NCI-H345 (cell line): ENCODE results near the gene ADARB2.

ENCODE experiments used
- DNase-seq: peaks from one replicate; lab custom pipeline; 2025; lab: John Stamatoyannopoulos, UW

ADARB2 gene

GRCh38 chr10:1612908-1613307, 124.4 kb downstream of the ADARB2 start:
- no peak for DNase-seq

DNA sequence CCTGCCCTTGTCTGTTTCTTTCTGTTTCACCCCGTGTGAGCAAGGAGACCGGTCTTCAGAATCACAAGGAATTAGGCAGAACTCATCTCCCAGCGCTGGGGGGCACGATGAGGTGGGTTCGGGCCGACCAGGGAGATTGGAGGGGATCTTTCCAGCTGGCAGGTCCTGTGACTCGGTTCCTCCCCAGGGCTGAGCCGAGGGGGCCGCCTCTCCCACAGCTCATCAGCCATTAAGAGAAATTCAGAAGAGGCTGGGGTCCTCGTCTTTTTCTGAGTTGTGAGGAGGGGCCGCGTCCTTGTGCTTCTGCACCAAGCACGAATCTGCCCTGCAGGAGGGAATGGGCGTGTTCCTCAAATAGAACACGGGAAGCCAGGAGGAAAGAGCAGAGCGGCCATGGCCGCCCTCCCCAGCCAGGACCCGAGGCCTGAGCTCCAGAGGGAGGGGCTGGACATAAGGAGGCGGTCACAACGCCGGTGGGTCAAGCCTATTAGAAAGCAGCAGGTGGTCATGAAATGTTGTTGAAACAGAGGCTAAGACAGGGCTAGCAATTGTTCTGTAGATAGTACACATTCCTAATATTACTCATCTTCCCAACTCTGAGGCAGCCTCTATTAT, 125.3 kb downstream of the ADARB2 start:
- no peak for DNase-seq

GRCh38 chr10:1610986-1611770, 126.1 kb downstream of the ADARB2 start:
- DNase-seq, result no peak

DNA sequence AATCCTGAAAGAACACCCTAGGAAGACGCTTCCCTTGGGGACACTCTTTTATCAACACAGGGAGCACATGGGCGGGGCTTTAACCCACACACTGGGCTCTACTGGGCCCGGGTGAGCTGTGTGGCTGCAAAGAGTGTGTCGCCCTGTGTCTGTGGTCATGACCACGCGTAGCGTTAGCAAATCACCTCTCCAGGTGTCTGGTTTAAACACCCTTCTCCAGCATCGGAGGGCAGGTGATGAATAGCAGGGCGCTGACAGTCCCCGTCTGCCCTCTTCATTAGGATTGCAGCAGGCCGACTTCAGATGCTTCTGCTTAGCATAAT, 127.7 kb downstream of the ADARB2 start:
- peak; percentile 24 for DNase-seq

DNA sequence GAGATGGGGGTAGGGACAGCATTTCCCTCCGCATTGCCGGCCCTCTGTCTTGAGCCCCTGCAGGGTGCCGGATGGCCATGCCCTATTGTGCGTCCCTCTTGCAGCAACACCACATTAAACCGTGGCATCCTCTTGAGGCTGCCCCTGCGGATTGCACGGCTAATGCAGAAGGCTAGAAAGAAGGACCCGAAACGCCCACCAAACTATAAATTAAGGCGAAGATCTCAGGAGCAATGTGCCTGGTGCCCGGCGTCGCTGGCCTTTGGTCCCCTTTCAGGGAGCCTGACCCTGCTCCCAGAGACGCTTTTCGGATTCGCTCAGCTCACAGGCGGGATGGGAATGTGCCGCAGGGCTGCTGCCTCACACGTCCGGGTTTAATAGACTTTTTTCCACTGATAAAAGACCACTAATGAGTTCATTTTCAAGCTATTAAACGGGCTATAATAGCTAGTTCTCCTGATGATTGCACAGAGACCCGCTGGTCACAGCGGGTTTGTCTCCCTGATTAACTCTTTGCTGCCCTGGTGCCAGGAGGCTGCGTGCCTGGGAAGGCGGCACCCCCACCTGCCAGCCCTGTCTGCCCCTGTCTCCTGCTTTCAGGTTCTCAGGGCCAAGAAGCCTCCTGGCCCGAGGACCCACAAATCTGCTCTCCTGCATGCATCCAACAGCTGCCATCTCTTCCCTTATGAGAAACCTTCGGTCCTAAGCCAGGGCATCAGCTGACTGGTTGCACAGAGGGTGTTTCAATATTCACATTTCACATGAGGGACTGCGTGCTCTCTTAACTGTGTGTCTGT, 128.3 kb downstream of the ADARB2 start:
- no peak for DNase-seq

DNA sequence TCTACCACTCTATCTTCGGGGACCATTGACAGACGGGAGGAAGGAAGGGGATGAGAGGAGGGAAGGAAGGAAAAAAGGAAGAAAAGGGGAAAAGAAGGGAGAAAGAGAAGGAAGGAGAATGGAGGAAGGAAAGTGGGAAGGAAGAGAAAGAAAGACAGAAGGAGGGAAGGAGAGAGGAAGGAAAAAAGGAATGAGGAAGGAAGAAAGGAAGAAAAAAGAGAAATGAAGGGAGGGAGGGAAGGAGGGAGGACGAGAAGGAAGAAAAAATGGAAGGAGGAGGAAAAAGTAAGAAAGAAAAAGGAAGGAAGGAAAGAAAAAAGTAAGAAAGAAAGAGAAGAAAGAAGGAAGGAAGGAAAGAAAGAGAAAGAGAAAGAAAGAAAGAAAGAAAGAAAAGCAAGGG, 128.9 kb downstream of the ADARB2 start:
- DNase-seq, result no peak

GRCh38 chr10:1607466-1607865, 129.9 kb downstream of the ADARB2 start:
- no peak for DNase-seq

GRCh38 chr10:1605999-1606940, 131.1 kb downstream of the ADARB2 start:
- DNase-seq, result no peak

DNA sequence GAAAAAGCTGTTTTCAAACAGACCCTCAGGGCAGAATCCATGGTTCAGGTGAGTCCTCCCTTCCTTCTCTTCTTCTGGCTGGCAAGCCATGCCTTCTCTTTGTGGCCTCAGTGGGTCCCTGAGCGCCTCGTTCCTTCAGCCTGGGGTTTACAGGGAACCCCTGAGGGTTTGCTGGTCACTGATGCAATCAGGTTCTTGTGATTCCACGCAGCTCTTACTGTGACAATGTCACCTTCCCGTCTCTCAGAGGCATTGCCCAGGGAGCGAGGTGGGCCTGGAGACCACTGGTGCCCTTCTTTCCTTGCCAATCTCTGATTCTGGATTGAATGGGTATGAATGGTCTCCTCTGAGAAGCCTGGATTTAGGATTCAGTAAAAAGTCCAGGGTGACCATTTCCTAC, 132.2 kb downstream of the ADARB2 start:
- no peak for DNase-seq

DNA sequence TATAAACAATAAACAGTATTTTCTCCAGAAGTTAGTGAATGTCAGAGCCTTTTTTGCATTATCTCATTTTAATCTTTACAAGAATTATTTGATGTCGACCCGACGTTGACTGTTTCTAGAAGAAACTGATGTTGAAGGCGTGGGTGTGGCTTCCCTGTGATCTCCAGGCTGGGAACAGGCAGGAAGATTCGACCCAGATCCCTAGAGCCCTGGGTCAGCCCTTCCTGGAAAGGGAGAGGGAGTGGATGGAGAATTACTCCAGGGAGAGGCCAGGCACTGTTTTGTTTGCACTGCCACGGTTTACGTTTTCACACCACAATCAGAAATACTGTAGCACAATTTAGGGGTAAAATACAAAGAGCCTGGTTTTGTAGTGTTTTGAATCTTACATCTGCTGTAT, 133.1 kb downstream of the ADARB2 start:
- DNase-seq, result no peak

DNA sequence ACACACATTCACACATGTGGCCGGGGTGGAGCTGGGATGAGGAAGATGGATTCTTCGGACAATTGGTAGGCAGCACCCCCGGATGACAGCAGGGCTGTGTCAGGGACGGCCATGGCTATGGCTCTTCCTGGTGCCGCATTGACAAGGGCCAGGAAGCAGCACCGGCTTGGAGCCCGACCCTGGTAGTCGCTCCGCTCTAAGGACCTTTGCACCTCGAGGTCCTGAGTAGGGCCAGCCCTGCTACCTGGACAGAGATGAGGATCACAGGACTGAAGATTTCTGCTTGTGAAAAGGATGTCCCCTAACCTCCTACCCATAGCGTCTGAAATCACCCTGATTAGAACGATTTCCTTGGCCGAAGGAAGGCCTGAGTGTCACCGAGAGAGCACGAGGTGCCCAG, 134.1 kb downstream of the ADARB2 start:
- DNase-seq, result no peak

- DNase-seq, result no peak
These were observed 135.3 kb downstream of the ADARB2 start for GRCh38 chr10:1602037-1602484.

- DNase-seq, result no peak
These were observed 135.9 kb downstream of the ADARB2 start for GRCh38 chr10:1601406-1601805.

GRCh38 chr10:1600861-1601260, 136.5 kb downstream of the ADARB2 start:
- DNase-seq, result no peak

DNA sequence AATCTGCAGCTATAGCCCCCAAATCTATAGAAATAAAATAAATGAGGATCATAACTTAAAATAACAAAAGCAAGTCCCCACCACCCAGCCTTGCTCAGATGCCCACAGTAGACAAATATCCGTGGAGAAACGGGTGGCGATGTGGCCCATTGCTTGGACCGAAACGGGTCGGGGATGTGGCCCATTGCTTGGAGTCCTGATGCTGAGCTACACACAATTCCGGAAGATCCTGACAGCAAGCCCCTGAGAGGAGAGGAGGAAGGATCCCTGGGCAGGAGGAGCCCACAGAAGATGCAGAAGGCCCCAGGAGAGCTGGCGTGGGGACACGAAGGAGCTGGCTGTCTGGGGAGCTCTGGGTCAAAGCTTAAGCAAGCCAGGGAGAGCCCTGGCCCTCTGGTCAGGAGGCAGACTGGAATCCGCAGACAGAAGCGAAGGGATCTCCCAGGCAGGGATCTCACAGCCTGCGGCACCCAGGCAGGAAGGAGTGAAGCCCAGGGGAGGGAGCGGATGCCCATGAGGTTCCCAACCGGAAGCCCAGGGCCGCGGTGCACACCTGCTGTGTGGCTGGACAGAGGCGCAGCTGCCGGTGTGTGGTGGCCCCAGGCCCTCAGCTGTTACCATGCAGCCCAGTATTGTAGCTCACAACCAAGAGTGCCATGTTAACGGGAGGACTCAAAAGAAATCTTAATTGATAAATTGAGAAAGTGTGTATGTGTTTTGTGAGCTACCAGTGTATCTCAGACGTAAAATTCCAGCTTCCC, 138.8 kb downstream of the ADARB2 start:
- DNase-seq, result no peak

- DNase-seq, result no peak
These were observed 139.8 kb downstream of the ADARB2 start for GRCh38 chr10:1597370-1598146.

GRCh38 chr10:1596482-1597099, 140.7 kb downstream of the ADARB2 start:
- no peak for DNase-seq

DNA sequence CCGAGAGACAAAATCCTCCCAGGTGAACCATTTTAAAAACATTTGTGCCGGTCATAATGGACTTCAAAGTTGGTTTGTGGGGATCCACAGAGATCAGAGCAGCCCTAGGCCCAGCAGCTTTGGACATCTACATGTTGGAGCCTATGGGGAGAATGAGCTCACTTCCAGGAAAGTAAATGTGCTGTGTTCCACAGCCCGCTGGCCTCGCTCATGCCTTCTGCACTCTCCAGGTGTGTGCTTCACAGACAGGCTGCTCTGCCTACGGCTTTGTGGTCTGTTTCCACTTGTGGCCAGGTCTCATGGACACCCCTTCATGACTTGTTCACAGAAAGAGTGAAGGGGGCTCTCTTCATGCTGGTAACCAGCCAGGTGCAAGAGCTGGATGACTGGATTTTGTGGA, 141.6 kb downstream of the ADARB2 start:
- DNase-seq, result no peak

GRCh38 chr10:1595242-1595600, 142.1 kb downstream of the ADARB2 start:
- DNase-seq, result no peak
